Psoas muscle (tissue), 8 donors: ENCODE measurements around the gene GREB1. TPM values are rescaled to one million over a fixed set of nuclear protein-coding genes. Genes with fewer than 3 reads are reported as not detected.

Source experiments
- ATAC-seq, 4 donors: fragments of 200-7000 bp; cut with Tn5 transposase; one replicate each; pipeline ENCODE4 v1.9.1; 2020; ENCODE audit warnings: moderate library complexity in 3 of 4, mild to moderate bottlenecking in 2 of 4
- DNase-seq, 2 donors: peaks; one replicate each; pipeline ENCODE4 v3.0.0-alpha.2; 2020
- H3K27ac ChIP-seq: fragments of 200-600 bp; one replicate; pipeline ENCODE4 v1.8.0; 2022
- H3K27me3 ChIP-seq, 3 donors: fragments of 200-600 bp in 1 of 3; one replicate each; pipeline versions ENCODE4 v1.6.1 to v1.8.0; 2013 to 2022; ENCODE audit warnings: low read length in 2 of 3, mild to moderate bottlenecking in 2 of 3, moderate library complexity in 1 of 3; ENCODE audit not compliant: insufficient read depth in 3 of 3
- H3K36me3 ChIP-seq, 2 donors: fragments of 200-600 bp in 1 of 2; one replicate each; pipeline versions ENCODE4 v1.6.1 to v1.8.0; 2013 to 2022; ENCODE audit warnings: low read depth in 1 of 2, mild to moderate bottlenecking in 1 of 2, moderate library complexity in 1 of 2; ENCODE audit not compliant: insufficient read depth in 1 of 2
- H3K4me1 ChIP-seq: fragments of 200-600 bp; one replicate; pipeline ENCODE4 v1.8.0; 2022
- H3K4me3 ChIP-seq: fragments of 200-600 bp; one replicate; pipeline ENCODE4 v1.8.0; 2022; ENCODE audit warnings: mild to moderate bottlenecking
- H3K9me3 ChIP-seq: fragments of 200-600 bp; one replicate; pipeline ENCODE4 v1.8.0; 2022
- WGBS, 3 donors: extraction: QIAGEN DNeasy Blood & Tissue Kit; methylation state at CpG; one replicate each; pipeline versions ENCODE4 v1.1.6 to v1.1.7; 2013; 5-methylcytosine and 5-hydroxymethylcytosine counted together
- intact Hi-C, 2 donors: fragments of 100-400 bp; cut with DNase I; formaldehyde crosslinking; loops; one replicate each; pipeline versions ENCODE4 v1.11.0 to v1.14.2; 2022
- polyA plus RNA-seq, 3 donors: library from polyadenylated mRNA; stranded (reverse); fragments of 200-250 nt; gene quantifications; one replicate each; pipeline ENCODE4 v1.2.3, GENCODE V29; 2013
- total RNA-seq, 4 donors: library from RNA; stranded (reverse); fragmentation: NEBNext Ultra II Directional in 2 of 4; extraction: Animal tissue kit (Norgen Biotek cat#: 25700) in 2 of 4; gene quantifications; one replicate each; pipeline versions ENCODE4 v1.2.1 to v1.2.4, GENCODE V29; 2021 to 2023
- TF ChIP-seq, protein P1 (sequence below): fragments of 200-600 bp; IDR thresholded peaks from one replicate; pipeline ENCODE4 v1.8.0; 2022; ENCODE audit warnings: antibody characterized with exemption
- donor health status: healthy with polysubstance abuse.
- donor health status: DM: no; HTN: no; CAD: no; lungs with moderate emphysema.
- donor health status: Bipolar disorder and iron deficiency.
- donor health status: healthy.
- donor health status: DM: yes; HTN: yes; CAD: no.
- donor health status: DM: no; HTN: no; CAD: no.
- donor health status: DM: no; HTN: no; CAD: no.
- donor health status: DM: yes; HTN: yes; CAD: no.

Gene GREB1
- total and polyA plus RNA-seq, 7 donors = 1.3 to 17.5 (median 3.2) TPM

DNA sequence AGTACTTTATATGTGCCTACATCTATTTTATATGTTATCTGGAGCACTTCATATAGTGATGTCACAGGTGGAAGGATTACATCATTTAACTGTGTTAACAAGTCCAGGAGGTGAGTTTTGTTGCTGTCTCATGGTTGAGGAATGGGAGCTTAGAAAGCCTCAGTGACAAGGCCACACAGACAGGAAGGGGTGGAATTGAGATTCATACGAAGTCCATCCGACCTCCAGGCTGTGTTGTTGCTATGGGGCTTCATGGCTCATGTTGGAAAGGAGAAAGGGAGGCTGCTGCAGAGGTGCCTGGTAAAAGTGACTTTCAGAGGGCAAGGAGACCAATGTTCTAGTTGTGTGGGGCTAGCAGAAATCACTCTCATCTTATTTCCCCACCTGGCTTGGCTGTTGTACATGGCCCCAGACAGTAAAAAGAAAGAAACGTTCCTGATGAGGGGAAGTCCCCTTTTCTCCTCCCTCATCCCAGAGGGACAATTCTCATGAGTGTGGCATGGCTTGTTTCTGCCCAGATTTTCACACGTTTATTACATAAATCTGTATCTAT, 31.0 kb upstream of the GREB1 start:
- H3K4me3 ChIP-seq = no peak overlapping the region
- WGBS, 3 donors = 87 to 88% (median 88%) methylated on average over 4 of the region's 4 CpGs
- TF ChIP-seq, protein P1, sequence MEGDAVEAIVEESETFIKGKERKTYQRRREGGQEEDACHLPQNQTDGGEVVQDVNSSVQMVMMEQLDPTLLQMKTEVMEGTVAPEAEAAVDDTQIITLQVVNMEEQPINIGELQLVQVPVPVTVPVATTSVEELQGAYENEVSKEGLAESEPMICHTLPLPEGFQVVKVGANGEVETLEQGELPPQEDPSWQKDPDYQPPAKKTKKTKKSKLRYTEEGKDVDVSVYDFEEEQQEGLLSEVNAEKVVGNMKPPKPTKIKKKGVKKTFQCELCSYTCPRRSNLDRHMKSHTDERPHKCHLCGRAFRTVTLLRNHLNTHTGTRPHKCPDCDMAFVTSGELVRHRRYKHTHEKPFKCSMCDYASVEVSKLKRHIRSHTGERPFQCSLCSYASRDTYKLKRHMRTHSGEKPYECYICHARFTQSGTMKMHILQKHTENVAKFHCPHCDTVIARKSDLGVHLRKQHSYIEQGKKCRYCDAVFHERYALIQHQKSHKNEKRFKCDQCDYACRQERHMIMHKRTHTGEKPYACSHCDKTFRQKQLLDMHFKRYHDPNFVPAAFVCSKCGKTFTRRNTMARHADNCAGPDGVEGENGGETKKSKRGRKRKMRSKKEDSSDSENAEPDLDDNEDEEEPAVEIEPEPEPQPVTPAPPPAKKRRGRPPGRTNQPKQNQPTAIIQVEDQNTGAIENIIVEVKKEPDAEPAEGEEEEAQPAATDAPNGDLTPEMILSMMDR = no peak
- no peak overlapping the region for H3K27ac ChIP-seq
- intact Hi-C loops = no loop called here
- DNase-seq (no peak), ATAC-seq (no peak)
- H3K36me3 ChIP-seq = no peaks in the 10 kb centered on the region
- H3K9me3 ChIP-seq = peaks cover 8% of the 10 kb centered on the region
- peaks cover 32% of the 10 kb centered on the region for H3K4me1 ChIP-seq
- H3K27me3 ChIP-seq = no peaks in the 10 kb centered on the region

GRCh38 chr2:11503354-11503927, 30.4 kb upstream of the GREB1 start:
- TF ChIP-seq, protein P1 = no peak
- Histone ChIP-seq H3K9me3 (peaks cover 8% of the 10 kb centered on the region), H3K27ac (no peak overlapping the region), H3K4me3 (no peak overlapping the region), H3K36me3 (no peaks in the 10 kb centered on the region), H3K4me1 (peaks cover 27% of the 10 kb centered on the region), H3K27me3 (no peaks in the 10 kb centered on the region)
- ATAC-seq (no peak), DNase-seq (no peak)
- whole genome bisulfite sequencing, 3 donors = 62 to 69% (median 64%) methylated on average over 8 of the region's 8 CpGs
- intact Hi-C loops = no loop called here

- peak overlapping the region; percentile 69 for H3K27ac ChIP-seq
- H3K9me3 ChIP-seq = peaks cover 8% of the 10 kb centered on the region
- 67 to 79% (median 72%) methylated on average over 11 of the region's 11 CpGs for WGBS, 3 donors
- peaks cover 17% of the 10 kb centered on the region for H3K4me1 ChIP-seq
- no peak for DNase-seq
- intact Hi-C loops = no loop called here
- ATAC-seq = peak; percentile 15 to 93 (median 70)
- TF ChIP-seq, protein P1 = no peak
- no peak overlapping the region for H3K4me3 ChIP-seq
- no peaks in the 10 kb centered on the region for H3K36me3 ChIP-seq
- H3K27me3 ChIP-seq = no peaks in the 10 kb centered on the region
Measured at GRCh38 chr2:11505652-11506610, 27.9 kb upstream of the GREB1 start.

- peaks cover 17% of the 10 kb centered on the region for H3K4me1 ChIP-seq
- no peak overlapping the region for H3K4me3 ChIP-seq
- DNase-seq (no peak), ATAC-seq (peak in 3 of 4 donors; percentile 49 to 57 (median 52))
- H3K36me3 ChIP-seq = no peaks in the 10 kb centered on the region
- H3K27me3 ChIP-seq = no peaks in the 10 kb centered on the region
- peak overlapping the region; percentile 69 for H3K27ac ChIP-seq
- intact Hi-C loops = no loop called here
- TF ChIP-seq, protein P1 = no peak
- 35 to 48% (median 39%) methylated on average over 3 of the region's 3 CpGs for WGBS, 3 donors
- H3K9me3 ChIP-seq = peaks cover 8% of the 10 kb centered on the region
Measured at GRCh38 chr2:11506611-11506969, 27.3 kb upstream of the GREB1 start.
